ENCODE data around the gene PCBD2.

GRCh38 chr5:134976841-134977240 is 71.9 kb downstream of the PCBD2 start:
- no peak for TF ChIP-seq HNF4G (IDR thresholded peaks at IDR 0.05)
- TF ChIP-seq FOXA2 (IDR thresholded peaks at IDR 0.05), result no peak
- no peak for TF ChIP-seq CTCF (IDR thresholded peaks at IDR 0.05; ENCODE audit: low read depth, low read length, missing input control)
- no peak for TF ChIP-seq JUND (IDR thresholded peaks at IDR 0.05)

Measured in liver (tissue), 3 donors.